Left ventricle myocardium inferior (tissue), 1 donor: ENCODE measurements around the gene PARP1. TPM values are rescaled to one million over a fixed set of nuclear protein-coding genes. Genes with fewer than 3 reads are reported as not detected.

Experiments
- DNase-seq: peaks from one replicate; pipeline ENCODE4 v3.0.0-alpha.2; 2020
- H3K27ac ChIP-seq: fragments of 200-600 bp; replicated peaks from 2 replicates; pipeline ENCODE4 v1.8.0; 2021
- H3K27me3 ChIP-seq: fragments of 200-600 bp; 2 replicates; pipeline ENCODE4 v1.8.0; 2021; ENCODE audit warnings: low read depth
- H3K36me3 ChIP-seq: fragments of 200-600 bp; 2 replicates; pipeline ENCODE4 v1.8.0; 2021
- H3K4me1 ChIP-seq: fragments of 200-600 bp; 2 replicates; pipeline ENCODE4 v1.8.0; 2021
- H3K4me3 ChIP-seq: fragments of 200-600 bp; 2 replicates; pipeline ENCODE4 v1.8.0; 2021; ENCODE audit warnings: mild to moderate bottlenecking, moderate library complexity
- H3K9me3 ChIP-seq: fragments of 200-600 bp; replicated peaks from 2 replicates; pipeline ENCODE4 v1.8.0; 2021
- CTCF ChIP-seq: fragments of 200-600 bp; IDR thresholded peaks from 2 replicates; pipeline ENCODE4 v1.8.0; 2021; ENCODE audit warnings: antibody characterized with exemption, mild to moderate bottlenecking, borderline replicate concordance
- intact Hi-C: fragments of 100-400 bp; cut with micrococcal nuclease; formaldehyde crosslinking; loops from one replicate; pipeline ENCODE4 v1.11.0; 2022
- total RNA-seq: library from RNA; stranded (reverse); fragmentation: NEBNext Ultra II Directional; extraction: Animal tissue kit (Norgen Biotek cat#: 25700); gene quantifications from one replicate; pipeline ENCODE4 v1.2.1, GENCODE V29; 2021
- donor health status: DM: no; HTN: yes; CAD: no; lungs with severe emphysema.

The PARP1 gene
- total RNA-seq, 1 donor from 2014 or later: 138 TPM

GRCh38 chr1:226450688-226451087 lies 42.8 kb upstream of the PARP1 start:
- no peak for TF ChIP-seq CTCF
- Histone ChIP-seq H3K4me3 (no peak overlapping the region), H3K27me3 (peaks cover 15% of the 10 kb centered on the region), H3K4me1 (no peaks in the 10 kb centered on the region), H3K27ac (no peak overlapping the region), H3K9me3 (no peaks in the 10 kb centered on the region), H3K36me3 (no peaks in the 10 kb centered on the region)
- DNase-seq: no peak
- intact Hi-C loops: no loop called here

GRCh38 chr1:226449823-226450222 lies 41.9 kb upstream of the PARP1 start:
- no peak overlapping the region for H3K4me3 ChIP-seq
- intact Hi-C loops: no loop called here
- H3K36me3 ChIP-seq: no peaks in the 10 kb centered on the region
- TF ChIP-seq CTCF: no peak
- H3K9me3 ChIP-seq: no peaks in the 10 kb centered on the region
- peaks cover 18% of the 10 kb centered on the region for H3K27me3 ChIP-seq
- DNase-seq: no peak
- no peak overlapping the region for H3K27ac ChIP-seq
- H3K4me1 ChIP-seq: no peaks in the 10 kb centered on the region

DNA sequence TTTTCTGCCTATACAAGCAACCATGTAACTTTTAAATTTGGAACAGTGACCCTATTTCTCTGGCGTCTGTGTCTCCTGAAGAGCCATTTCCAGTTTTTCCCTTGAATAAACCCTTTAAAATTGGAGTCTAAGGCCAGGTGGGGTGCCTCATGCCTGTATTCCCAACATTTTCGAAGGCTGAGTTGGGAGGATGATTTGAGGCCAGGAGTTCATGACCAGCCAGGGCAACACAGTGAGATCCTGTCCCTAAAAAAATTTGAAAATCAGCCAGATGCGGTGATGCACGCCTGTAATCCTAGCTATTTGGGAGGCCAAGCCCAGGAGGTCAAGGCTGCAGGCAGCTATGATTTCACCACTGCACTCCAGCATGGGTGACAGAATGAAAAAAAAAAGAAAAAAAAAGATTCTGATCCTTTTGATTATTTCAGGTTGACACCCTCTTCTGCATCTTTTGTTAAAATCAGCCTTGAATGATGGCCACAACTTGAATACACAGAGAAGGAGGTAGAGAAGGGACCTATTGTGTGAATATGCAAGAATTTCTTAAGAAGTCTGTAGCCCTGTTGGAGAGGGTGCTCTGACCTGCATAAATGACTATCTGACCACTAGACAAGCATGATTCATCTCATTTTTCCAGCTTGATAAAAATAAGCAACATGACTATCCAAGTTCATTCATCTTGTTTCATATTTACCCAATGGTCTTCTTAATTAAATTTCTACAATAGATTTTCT lies 40.2 kb upstream of the PARP1 start:
- peaks cover 30% of the 10 kb centered on the region for H3K27me3 ChIP-seq
- no peak for DNase-seq
- no peak overlapping the region for H3K4me3 ChIP-seq
- no peaks in the 10 kb centered on the region for H3K36me3 ChIP-seq
- no peak for TF ChIP-seq CTCF
- intact Hi-C loops: no loop called here
- no peak overlapping the region for H3K27ac ChIP-seq
- H3K4me1 ChIP-seq: no peaks in the 10 kb centered on the region
- H3K9me3 ChIP-seq: no peaks in the 10 kb centered on the region

- DNase-seq: no peak
- Histone ChIP-seq H3K4me1 (no peaks in the 10 kb centered on the region), H3K27ac (no peak overlapping the region), H3K4me3 (no peak overlapping the region), H3K27me3 (peaks cover 33% of the 10 kb centered on the region), H3K36me3 (no peaks in the 10 kb centered on the region), H3K9me3 (no peaks in the 10 kb centered on the region)
- intact Hi-C loops: no loop called here
- no peak for TF ChIP-seq CTCF
These were observed 38.2 kb upstream of the PARP1 start for GRCh38 chr1:226446094-226446493.

DNA sequence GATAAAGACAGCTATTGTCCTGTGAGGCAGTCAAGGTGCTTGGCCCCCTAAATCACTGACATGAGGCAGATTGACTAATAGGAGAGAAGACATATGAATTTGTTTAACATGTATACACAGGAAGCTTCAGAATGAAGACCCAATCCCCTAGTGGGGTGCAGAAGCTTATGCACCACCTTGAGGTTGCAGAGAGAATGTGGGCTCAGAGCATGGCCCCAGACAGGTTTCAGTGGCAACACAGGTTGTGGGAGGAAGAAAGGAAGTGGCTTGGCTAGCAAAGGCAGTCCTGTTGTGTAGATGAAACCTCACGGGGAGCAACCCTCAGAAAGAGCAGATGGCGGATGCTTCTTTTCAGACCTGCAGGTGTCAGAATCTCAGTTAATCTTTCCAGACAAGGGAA lies 37.0 kb upstream of the PARP1 start:
- H3K27me3 ChIP-seq: peaks cover 40% of the 10 kb centered on the region
- H3K36me3 ChIP-seq: no peaks in the 10 kb centered on the region
- no peak overlapping the region for H3K4me3 ChIP-seq
- TF ChIP-seq CTCF: no peak
- no peak overlapping the region for H3K27ac ChIP-seq
- intact Hi-C loops: no loop called here
- no peaks in the 10 kb centered on the region for H3K9me3 ChIP-seq
- no peak for DNase-seq
- no peaks in the 10 kb centered on the region for H3K4me1 ChIP-seq

DNA sequence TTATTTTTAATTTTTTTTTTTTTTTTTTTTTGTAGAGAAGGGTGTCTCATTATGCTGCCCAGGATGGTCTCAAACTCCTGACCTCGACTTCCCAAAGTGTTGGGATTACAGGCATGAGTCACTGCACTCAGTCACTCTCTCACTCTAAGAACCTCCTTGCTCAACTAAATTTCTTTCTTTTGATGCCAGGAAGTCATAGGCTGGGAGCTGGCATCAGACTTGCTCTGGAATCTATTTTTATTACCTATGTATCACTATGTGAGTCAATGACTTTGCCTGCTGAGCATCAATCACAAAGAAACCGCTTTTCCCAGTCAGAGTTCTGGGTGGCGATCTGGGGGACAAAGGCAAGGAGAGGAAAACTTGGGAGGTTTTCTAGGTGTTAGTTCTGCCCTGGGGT lies 35.5 kb upstream of the PARP1 start:
- no peaks in the 10 kb centered on the region for H3K36me3 ChIP-seq
- intact Hi-C loops: no loop called here
- H3K4me3 ChIP-seq: no peak overlapping the region
- H3K9me3 ChIP-seq: no peaks in the 10 kb centered on the region
- H3K27ac ChIP-seq: no peak overlapping the region
- peaks cover 41% of the 10 kb centered on the region for H3K27me3 ChIP-seq
- no peaks in the 10 kb centered on the region for H3K4me1 ChIP-seq
- no peak for TF ChIP-seq CTCF
- DNase-seq: no peak
